GM23338 (cell line): Measurements from ENCODE around the gene CACNA2D3. TPM values are rescaled to one million over a fixed set of nuclear protein-coding genes. Genes with fewer than 3 reads are reported as not detected.

Experiments
- ATAC-seq: fragments of 200-7000 bp; cut with Tn5 transposase; 3 replicates; pipeline ENCODE4 v1.9.1; 2020
- DNase-seq: peaks from one replicate; pipeline ENCODE4 v3.0.0-alpha.2; 2015; ENCODE audit warnings: low spot score
- H2AFZ ChIP-seq: fragments of 200-600 bp; sonication (generic); 2 replicates; pipeline ENCODE4 v1.8.0; 2016; ENCODE audit warnings: antibody characterized with exemption, mild to moderate bottlenecking, moderate library complexity
- H3F3A ChIP-seq: fragments of 200-600 bp; sonication (generic); replicated peaks from 2 replicates; pipeline ENCODE4 v1.8.0; 2017; ENCODE audit warnings: antibody characterized with exemption, mixed run types, low read depth
- H3K27ac ChIP-seq: fragments of 200-600 bp; sonication (generic); 2 replicates; pipeline ENCODE4 v1.6.1; 2016; ENCODE audit warnings: low read depth
- H3K27me3 ChIP-seq: fragments of 200-600 bp; sonication (generic); 2 replicates; pipeline ENCODE4 v1.8.0; 2016; ENCODE audit warnings: mild to moderate bottlenecking, mixed run types, moderate library complexity; ENCODE audit not compliant: insufficient read depth
- H3K36me3 ChIP-seq: fragments of 200-600 bp; sonication (generic); 2 replicates; pipeline ENCODE4 v1.8.0; 2016; ENCODE audit warnings: mild to moderate bottlenecking; ENCODE audit not compliant: insufficient read depth
- H3K4me1 ChIP-seq: fragments of 200-600 bp; sonication (generic); 2 replicates; pipeline ENCODE4 v1.8.0; 2016; ENCODE audit warnings: mild to moderate bottlenecking, moderate library complexity; ENCODE audit not compliant: insufficient read depth
- H3K4me2 ChIP-seq: fragments of 200-600 bp; sonication (generic); 2 replicates; pipeline ENCODE4 v1.7.1; 2017; ENCODE audit warnings: mixed run types
- H3K4me3 ChIP-seq: fragments of 200-600 bp; sonication (generic); 2 replicates; pipeline ENCODE4 v1.6.1; 2016; ENCODE audit warnings: mixed run types
- H3K79me2 ChIP-seq: fragments of 200-600 bp; sonication (generic); replicated peaks from 2 replicates; pipeline ENCODE4 v1.8.0; 2017; ENCODE audit warnings: mild to moderate bottlenecking; ENCODE audit not compliant: insufficient read depth
- H3K9me2 ChIP-seq: fragments of 200-600 bp; sonication (generic); 2 replicates; pipeline ENCODE4 v1.8.0; 2017; ENCODE audit not compliant: insufficient read depth
- H4K20me1 ChIP-seq: fragments of 200-600 bp; sonication (generic); replicated peaks from 2 replicates; pipeline ENCODE4 v1.8.0; 2017; ENCODE audit warnings: mild to moderate bottlenecking; ENCODE audit not compliant: insufficient read depth
- H3K27ac Mint-ChIP-seq: 2 replicates; pipeline ENCODE4 v1.8.0; 2020; ENCODE audit warnings: inconsistent platforms, mild to moderate bottlenecking, moderate library complexity, mixed read lengths
- H3K27me3 Mint-ChIP-seq: 3 replicates; pipeline ENCODE4 v1.8.0; 2022; ENCODE audit warnings: low read depth, mild to moderate bottlenecking, moderate library complexity, mixed read lengths, inconsistent platforms; ENCODE audit not compliant: insufficient read depth, poor library complexity
- H3K36me3 Mint-ChIP-seq: 3 replicates; pipeline ENCODE4 v1.8.0; 2021; ENCODE audit warnings: low read depth, mild to moderate bottlenecking, inconsistent platforms, moderate library complexity, mixed read lengths
- H3K4me1 Mint-ChIP-seq: 3 replicates; pipeline ENCODE4 v1.8.0; 2020; ENCODE audit warnings: mild to moderate bottlenecking, inconsistent platforms, mixed read lengths
- H3K4me3 Mint-ChIP-seq: 3 replicates; pipeline ENCODE4 v1.8.0; 2021; ENCODE audit warnings: moderate library complexity, mild to moderate bottlenecking, inconsistent platforms, mixed read lengths
- H3K9me3 Mint-ChIP-seq: 3 replicates; pipeline ENCODE4 v1.8.0; 2020; ENCODE audit warnings: moderate library complexity, mild to moderate bottlenecking, inconsistent platforms, mixed read lengths
- CREB1 ChIP-seq: fragments of 250-450 bp; sonication (Bioruptor Pico); IDR thresholded peaks from 2 replicates; pipeline ENCODE4 v1.5.0; 2020; ENCODE audit warnings: low read depth, mild to moderate bottlenecking, moderate library complexity
- EZH2 ChIP-seq: fragments of 200-600 bp; sonication (generic); IDR thresholded peaks from one replicate; pipeline ENCODE4 v1.8.0; 2017; ENCODE audit warnings: antibody characterized with exemption, mild to moderate bottlenecking, low read depth; ENCODE audit not compliant: unreplicated experiment
- EZH2phosphoT487 ChIP-seq: fragments of 200-600 bp; sonication (generic); IDR thresholded peaks from one replicate; pipeline ENCODE4 v1.8.1; 2018; ENCODE audit warnings: antibody characterized with exemption; ENCODE audit not compliant: unreplicated experiment
- JUNB ChIP-seq: IDR thresholded peaks from one replicate; pipeline ENCODE4 v1.6.1; 2016; ENCODE audit warnings: antibody characterized with exemption; ENCODE audit not compliant: unreplicated experiment
- NANOG ChIP-seq: IDR thresholded peaks from 2 replicates; pipeline ENCODE4 v1.6.1; 2016; ENCODE audit warnings: antibody characterized with exemption, borderline replicate concordance
- POLR2AphosphoS5 ChIP-seq: IDR thresholded peaks from 2 replicates; pipeline ENCODE4 v1.6.1; 2016; ENCODE audit warnings: antibody characterized with exemption, low read depth
- STAT1 ChIP-seq: IDR thresholded peaks from one replicate; pipeline ENCODE4 v1.6.1; 2016; ENCODE audit warnings: antibody characterized with exemption; ENCODE audit not compliant: unreplicated experiment
- ZNF114 ChIP-seq: fragments of 250-450 bp; sonication (Bioruptor Pico); IDR thresholded peaks from 2 replicates; pipeline ENCODE4 v1.5.0; 2020; ENCODE audit warnings: mild to moderate bottlenecking, moderate library complexity
- ZNF331 ChIP-seq: fragments of 250-450 bp; sonication (Bioruptor Pico); IDR thresholded peaks from 2 replicates; pipeline ENCODE4 v1.5.0; 2020; ENCODE audit warnings: low read depth, mild to moderate bottlenecking, moderate library complexity
- polyA plus RNA-seq: library from polyadenylated mRNA; unstranded; fragments of >200 nt; fragmentation: Nextera tagmentation; extraction: Ambion mirVana; gene quantifications from 2 replicates; pipeline ENCODE4 v1.2.1, GENCODE V29; 2016
- total RNA-seq: library from RNA; depleted of rRNA; stranded (reverse); fragments of >200 nt; shearing (Covaris generic); gene quantifications from 2 replicates; pipeline ENCODE4 v1.2.3, GENCODE V29; 2014
- TF ChIP-seq, protein P1 (sequence below), 2 experiments: fragments of 200-600 bp in 1 of 2; sonication (generic) in 1 of 2; conservative IDR thresholded peaks; 2 replicates each; pipeline versions ENCODE4 v1.5.1 to v1.6.1; 2016 to 2017; ENCODE audit warnings: antibody characterized with exemption in 2 of 2, low read depth in 2 of 2, mild to moderate bottlenecking in 2 of 2, moderate library complexity in 1 of 2
- TF ChIP-seq, protein P2 (sequence below): IDR thresholded peaks from 2 replicates; pipeline ENCODE4 v1.6.1; 2016; ENCODE audit warnings: antibody characterized with exemption
- TF ChIP-seq, protein P3 (sequence below): fragments of 250-450 bp; sonication (Bioruptor Pico); IDR thresholded peaks from 2 replicates; pipeline ENCODE4 v1.5.0; 2020; ENCODE audit warnings: mild to moderate bottlenecking, moderate library complexity
- TF ChIP-seq, protein P4 (sequence below): IDR thresholded peaks from one replicate; pipeline ENCODE4 v1.6.1; 2018; ENCODE audit warnings: antibody characterized with exemption; ENCODE audit not compliant: unreplicated experiment

Gene CACNA2D3
- total and polyA plus RNA-seq, 2 experiments from 2014 or later, result 2.2 to 2.3 TPM

DNA sequence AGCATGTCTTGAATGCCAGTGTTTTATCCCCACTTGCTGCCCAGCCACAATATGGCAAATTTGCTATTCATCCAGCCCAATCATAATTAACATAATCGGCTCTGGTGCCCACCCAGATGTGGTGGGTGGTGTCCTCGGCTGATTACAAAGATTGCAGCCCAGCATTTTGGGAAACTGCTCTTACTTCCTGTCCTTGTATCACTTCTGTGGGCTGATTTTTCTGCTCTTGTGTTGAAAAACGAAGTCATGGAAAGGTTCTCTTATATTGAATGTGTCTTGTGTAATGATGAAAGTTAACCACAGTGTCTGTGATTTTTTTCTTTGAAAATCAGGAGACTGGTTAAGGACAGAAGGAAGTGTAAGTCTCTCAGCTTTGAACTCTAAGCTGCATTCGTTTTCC is 141.7 kb downstream of the CACNA2D3 start:
- H4K20me1 ChIP-seq, result 0 out of 2 replicates have a peak, but pooled peaks cover 2% of the 10 kb centered on the region
- no peaks in the 10 kb centered on the region for H3K79me2 ChIP-seq
- no peaks in the 10 kb centered on the region for H3K27me3 Mint-ChIP-seq
- no peaks in the 10 kb centered on the region for H3K9me3 Mint-ChIP-seq
- DNase-seq (no peak), ATAC-seq (no peak)
- H3F3A ChIP-seq, result no peaks in the 10 kb centered on the region
- H3K4me3 ChIP-seq, result no peak overlapping the region
- H3K4me1 ChIP-seq, result no peaks in the 10 kb centered on the region
- no peak overlapping the region for H3K27ac ChIP-seq
- no peak overlapping the region for H3K27ac Mint-ChIP-seq
- H3K4me3 Mint-ChIP-seq, result no peak overlapping the region
- no peaks in the 10 kb centered on the region for H3K27me3 ChIP-seq
- no peak for TF ChIP-seq NANOG
- TF ChIP-seq ZNF331 (CRISPR knock-in tag), result no peak
- TF ChIP-seq POLR2AphosphoS5, result no peak
- no peak for TF ChIP-seq STAT1
- TF ChIP-seq, protein P1, sequence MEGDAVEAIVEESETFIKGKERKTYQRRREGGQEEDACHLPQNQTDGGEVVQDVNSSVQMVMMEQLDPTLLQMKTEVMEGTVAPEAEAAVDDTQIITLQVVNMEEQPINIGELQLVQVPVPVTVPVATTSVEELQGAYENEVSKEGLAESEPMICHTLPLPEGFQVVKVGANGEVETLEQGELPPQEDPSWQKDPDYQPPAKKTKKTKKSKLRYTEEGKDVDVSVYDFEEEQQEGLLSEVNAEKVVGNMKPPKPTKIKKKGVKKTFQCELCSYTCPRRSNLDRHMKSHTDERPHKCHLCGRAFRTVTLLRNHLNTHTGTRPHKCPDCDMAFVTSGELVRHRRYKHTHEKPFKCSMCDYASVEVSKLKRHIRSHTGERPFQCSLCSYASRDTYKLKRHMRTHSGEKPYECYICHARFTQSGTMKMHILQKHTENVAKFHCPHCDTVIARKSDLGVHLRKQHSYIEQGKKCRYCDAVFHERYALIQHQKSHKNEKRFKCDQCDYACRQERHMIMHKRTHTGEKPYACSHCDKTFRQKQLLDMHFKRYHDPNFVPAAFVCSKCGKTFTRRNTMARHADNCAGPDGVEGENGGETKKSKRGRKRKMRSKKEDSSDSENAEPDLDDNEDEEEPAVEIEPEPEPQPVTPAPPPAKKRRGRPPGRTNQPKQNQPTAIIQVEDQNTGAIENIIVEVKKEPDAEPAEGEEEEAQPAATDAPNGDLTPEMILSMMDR (conservative IDR thresholded peaks at IDR 0.05; ENCODE audit: low read depth in 2 of 2), result no peak
- TF ChIP-seq EZH2, result no peak
- TF ChIP-seq, protein P2, sequence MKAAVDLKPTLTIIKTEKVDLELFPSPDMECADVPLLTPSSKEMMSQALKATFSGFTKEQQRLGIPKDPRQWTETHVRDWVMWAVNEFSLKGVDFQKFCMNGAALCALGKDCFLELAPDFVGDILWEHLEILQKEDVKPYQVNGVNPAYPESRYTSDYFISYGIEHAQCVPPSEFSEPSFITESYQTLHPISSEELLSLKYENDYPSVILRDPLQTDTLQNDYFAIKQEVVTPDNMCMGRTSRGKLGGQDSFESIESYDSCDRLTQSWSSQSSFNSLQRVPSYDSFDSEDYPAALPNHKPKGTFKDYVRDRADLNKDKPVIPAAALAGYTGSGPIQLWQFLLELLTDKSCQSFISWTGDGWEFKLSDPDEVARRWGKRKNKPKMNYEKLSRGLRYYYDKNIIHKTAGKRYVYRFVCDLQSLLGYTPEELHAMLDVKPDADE, result no peak
- TF ChIP-seq ZNF114 (CRISPR knock-in tag), result no peak
- TF ChIP-seq JUNB, result no peak
- no peak for TF ChIP-seq CREB1 (CRISPR knock-in tag)
- TF ChIP-seq, protein P3, sequence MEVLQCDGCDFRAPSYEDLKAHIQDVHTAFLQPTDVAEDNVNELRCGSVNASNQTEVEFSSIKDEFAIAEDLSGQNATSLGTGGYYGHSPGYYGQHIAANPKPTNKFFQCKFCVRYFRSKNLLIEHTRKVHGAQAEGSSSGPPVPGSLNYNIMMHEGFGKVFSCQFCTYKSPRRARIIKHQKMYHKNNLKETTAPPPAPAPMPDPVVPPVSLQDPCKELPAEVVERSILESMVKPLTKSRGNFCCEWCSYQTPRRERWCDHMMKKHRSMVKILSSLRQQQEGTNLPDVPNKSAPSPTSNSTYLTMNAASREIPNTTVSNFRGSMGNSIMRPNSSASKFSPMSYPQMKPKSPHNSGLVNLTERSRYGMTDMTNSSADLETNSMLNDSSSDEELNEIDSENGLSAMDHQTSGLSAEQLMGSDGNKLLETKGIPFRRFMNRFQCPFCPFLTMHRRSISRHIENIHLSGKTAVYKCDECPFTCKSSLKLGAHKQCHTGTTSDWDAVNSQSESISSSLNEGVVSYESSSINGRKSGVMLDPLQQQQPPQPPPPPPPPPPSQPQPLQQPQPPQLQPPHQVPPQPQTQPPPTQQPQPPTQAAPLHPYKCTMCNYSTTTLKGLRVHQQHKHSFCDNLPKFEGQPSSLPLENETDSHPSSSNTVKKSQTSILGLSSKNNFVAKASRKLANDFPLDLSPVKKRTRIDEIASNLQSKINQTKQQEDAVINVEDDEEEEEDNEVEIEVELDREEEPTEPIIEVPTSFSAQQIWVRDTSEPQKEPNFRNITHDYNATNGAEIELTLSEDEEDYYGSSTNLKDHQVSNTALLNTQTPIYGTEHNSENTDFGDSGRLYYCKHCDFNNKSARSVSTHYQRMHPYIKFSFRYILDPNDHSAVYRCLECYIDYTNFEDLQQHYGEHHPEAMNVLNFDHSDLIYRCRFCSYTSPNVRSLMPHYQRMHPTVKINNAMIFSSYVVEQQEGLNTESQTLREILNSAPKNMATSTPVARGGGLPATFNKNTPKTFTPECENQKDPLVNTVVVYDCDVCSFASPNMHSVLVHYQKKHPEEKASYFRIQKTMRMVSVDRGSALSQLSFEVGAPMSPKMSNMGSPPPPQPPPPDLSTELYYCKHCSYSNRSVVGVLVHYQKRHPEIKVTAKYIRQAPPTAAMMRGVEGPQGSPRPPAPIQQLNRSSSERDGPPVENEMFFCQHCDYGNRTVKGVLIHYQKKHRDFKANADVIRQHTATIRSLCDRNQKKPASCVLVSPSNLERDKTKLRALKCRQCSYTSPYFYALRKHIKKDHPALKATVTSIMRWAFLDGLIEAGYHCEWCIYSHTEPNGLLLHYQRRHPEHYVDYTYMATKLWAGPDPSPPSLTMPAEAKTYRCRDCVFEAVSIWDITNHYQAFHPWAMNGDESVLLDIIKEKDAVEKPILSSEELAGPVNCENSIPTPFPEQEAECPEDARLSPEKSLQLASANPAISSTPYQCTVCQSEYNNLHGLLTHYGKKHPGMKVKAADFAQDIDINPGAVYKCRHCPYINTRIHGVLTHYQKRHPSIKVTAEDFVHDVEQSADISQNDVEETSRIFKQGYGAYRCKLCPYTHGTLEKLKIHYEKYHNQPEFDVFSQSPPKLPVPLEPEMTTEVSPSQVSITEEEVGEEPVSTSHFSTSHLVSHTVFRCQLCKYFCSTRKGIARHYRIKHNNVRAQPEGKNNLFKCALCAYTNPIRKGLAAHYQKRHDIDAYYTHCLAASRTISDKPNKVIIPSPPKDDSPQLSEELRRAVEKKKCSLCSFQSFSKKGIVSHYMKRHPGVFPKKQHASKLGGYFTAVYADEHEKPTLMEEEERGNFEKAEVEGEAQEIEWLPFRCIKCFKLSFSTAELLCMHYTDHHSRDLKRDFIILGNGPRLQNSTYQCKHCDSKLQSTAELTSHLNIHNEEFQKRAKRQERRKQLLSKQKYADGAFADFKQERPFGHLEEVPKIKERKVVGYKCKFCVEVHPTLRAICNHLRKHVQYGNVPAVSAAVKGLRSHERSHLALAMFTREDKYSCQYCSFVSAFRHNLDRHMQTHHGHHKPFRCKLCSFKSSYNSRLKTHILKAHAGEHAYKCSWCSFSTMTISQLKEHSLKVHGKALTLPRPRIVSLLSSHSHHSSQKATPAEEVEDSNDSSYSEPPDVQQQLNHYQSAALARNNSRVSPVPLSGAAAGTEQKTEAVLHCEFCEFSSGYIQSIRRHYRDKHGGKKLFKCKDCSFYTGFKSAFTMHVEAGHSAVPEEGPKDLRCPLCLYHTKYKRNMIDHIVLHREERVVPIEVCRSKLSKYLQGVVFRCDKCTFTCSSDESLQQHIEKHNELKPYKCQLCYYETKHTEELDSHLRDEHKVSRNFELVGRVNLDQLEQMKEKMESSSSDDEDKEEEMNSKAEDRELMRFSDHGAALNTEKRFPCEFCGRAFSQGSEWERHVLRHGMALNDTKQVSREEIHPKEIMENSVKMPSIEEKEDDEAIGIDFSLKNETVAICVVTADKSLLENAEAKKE (CRISPR knock-in tag), result no peak
- TF ChIP-seq EZH2phosphoT487, result no peak
- TF ChIP-seq, protein P4, sequence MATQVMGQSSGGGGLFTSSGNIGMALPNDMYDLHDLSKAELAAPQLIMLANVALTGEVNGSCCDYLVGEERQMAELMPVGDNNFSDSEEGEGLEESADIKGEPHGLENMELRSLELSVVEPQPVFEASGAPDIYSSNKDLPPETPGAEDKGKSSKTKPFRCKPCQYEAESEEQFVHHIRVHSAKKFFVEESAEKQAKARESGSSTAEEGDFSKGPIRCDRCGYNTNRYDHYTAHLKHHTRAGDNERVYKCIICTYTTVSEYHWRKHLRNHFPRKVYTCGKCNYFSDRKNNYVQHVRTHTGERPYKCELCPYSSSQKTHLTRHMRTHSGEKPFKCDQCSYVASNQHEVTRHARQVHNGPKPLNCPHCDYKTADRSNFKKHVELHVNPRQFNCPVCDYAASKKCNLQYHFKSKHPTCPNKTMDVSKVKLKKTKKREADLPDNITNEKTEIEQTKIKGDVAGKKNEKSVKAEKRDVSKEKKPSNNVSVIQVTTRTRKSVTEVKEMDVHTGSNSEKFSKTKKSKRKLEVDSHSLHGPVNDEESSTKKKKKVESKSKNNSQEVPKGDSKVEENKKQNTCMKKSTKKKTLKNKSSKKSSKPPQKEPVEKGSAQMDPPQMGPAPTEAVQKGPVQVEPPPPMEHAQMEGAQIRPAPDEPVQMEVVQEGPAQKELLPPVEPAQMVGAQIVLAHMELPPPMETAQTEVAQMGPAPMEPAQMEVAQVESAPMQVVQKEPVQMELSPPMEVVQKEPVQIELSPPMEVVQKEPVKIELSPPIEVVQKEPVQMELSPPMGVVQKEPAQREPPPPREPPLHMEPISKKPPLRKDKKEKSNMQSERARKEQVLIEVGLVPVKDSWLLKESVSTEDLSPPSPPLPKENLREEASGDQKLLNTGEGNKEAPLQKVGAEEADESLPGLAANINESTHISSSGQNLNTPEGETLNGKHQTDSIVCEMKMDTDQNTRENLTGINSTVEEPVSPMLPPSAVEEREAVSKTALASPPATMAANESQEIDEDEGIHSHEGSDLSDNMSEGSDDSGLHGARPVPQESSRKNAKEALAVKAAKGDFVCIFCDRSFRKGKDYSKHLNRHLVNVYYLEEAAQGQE, result no peak
- H3K4me2 ChIP-seq, result no peak overlapping the region
- no peaks in the 10 kb centered on the region for H3K36me3 ChIP-seq
- H3K4me1 Mint-ChIP-seq, result no peaks in the 10 kb centered on the region
- H2AFZ ChIP-seq, result no peak overlapping the region
- no peaks in the 10 kb centered on the region for H3K9me2 ChIP-seq
- no peaks in the 10 kb centered on the region for H3K36me3 Mint-ChIP-seq
